Uterus (tissue), 4 donors: ENCODE measurements around the gene ARR3. TPM values are rescaled to one million over a fixed set of nuclear protein-coding genes. Genes with fewer than 3 reads are reported as not detected.

Experiments
- DNase-seq, 2 donors: peaks; one replicate each; pipeline ENCODE4 v3.0.0-alpha.2; 2019 to 2020
- H3K27ac ChIP-seq, 2 donors: fragments of 200-600 bp; sonication (generic); 1 replicate in 1 of 2; 2 replicates in 1 of 2; pipeline ENCODE4 v1.5.1; 2016 to 2018
- H3K27me3 ChIP-seq, 2 donors: fragments of 200-600 bp; sonication (generic); one replicate each; pipeline ENCODE4 v1.5.1; 2018 to 2019; ENCODE audit warnings: control low read depth in 1 of 2
- H3K36me3 ChIP-seq, 2 donors: fragments of 200-600 bp; sonication (generic); one replicate each; pipeline ENCODE4 v1.5.1; 2019; ENCODE audit warnings: control low read depth in 1 of 2
- H3K4me1 ChIP-seq, 2 donors: fragments of 200-600 bp; sonication (generic); one replicate each; pipeline ENCODE4 v1.5.1; 2018 to 2019; ENCODE audit warnings: control low read depth in 1 of 2
- H3K4me3 ChIP-seq, 2 donors: fragments of 200-600 bp; sonication (generic); 1 replicate in 1 of 2; 2 replicates in 1 of 2; pipeline ENCODE4 v1.5.1; 2018 to 2019; ENCODE audit warnings: mild to moderate bottlenecking in 1 of 2
- H3K9me3 ChIP-seq, 2 donors: fragments of 200-600 bp; sonication (generic); one replicate each; pipeline ENCODE4 v1.5.1; 2019; ENCODE audit warnings: control low read depth in 1 of 2
- CTCF ChIP-seq, 4 experiments: fragments of 200-600 bp in 2 of 4; fragments of 450-650 bp in 2 of 4; sonication (generic) in 2 of 4; IDR thresholded peaks; one replicate each; pipeline ENCODE4 v1.5.1; 2016 to 2019; ENCODE audit warnings: antibody characterized with exemption in 4 of 4, mild to moderate bottlenecking in 2 of 4, moderate library complexity in 1 of 4
- POLR2A ChIP-seq, 2 donors: fragments of 450-650 bp; IDR thresholded peaks; one replicate each; pipeline ENCODE4 v1.6.1; 2016; ENCODE audit warnings: antibody characterized with exemption in 2 of 2, mild to moderate bottlenecking in 1 of 2, moderate library complexity in 1 of 2
- intact Hi-C: fragments of 100-400 bp; cut with DNase I; formaldehyde crosslinking; loops from one replicate; pipeline ENCODE4 v1.15.1; 2023; ENCODE audit warnings: low total_unique reads
- total RNA-seq, 4 donors: library from RNA; depleted of rRNA in 3 of 4; stranded (reverse); fragments of >200 nt in 3 of 4; gene quantifications; one replicate each; pipeline versions ENCODE4 v1.1.0 to v1.2.4, GENCODE V29; 2014 to 2023
- donor health status: DM: yes; HTN: yes; CAD: no.

Gene ARR3
- total RNA-seq, 4 donors from 2014 or later = not detected

- intact Hi-C loops = no loop called here
- no peaks in the 10 kb centered on the region for H3K36me3 ChIP-seq
- no peak overlapping the region for H3K27ac ChIP-seq
- no peaks in the 10 kb centered on the region for H3K4me1 ChIP-seq
- no peaks in the 10 kb centered on the region for H3K27me3 ChIP-seq
- H3K4me3 ChIP-seq = no peak overlapping the region
- TF ChIP-seq POLR2A (IDR thresholded peaks at IDR 0.05) (no peak), CTCF (IDR thresholded peaks at IDR 0.05) (no peak)
- no peak for DNase-seq
- H3K9me3 ChIP-seq = no peaks in the 10 kb centered on the region
These were observed 10.9 kb downstream of the ARR3 start for GRCh38 chrX:70279081-70279480.

GRCh38 chrX:70280573-70280972 is 12.4 kb downstream of the ARR3 start:
- intact Hi-C loops = no loop called here
- Histone ChIP-seq H3K36me3 (no peaks in the 10 kb centered on the region), H3K27me3 (no peaks in the 10 kb centered on the region), H3K4me3 (no peak overlapping the region), H3K4me1 (no peaks in the 10 kb centered on the region), H3K9me3 (no peaks in the 10 kb centered on the region), H3K27ac (no peak overlapping the region)
- TF ChIP-seq CTCF (IDR thresholded peaks at IDR 0.05) = no peak
- TF ChIP-seq POLR2A (IDR thresholded peaks at IDR 0.05) = no peak
- DNase-seq = no peak

- intact Hi-C loops = no loop called here
- TF ChIP-seq POLR2A (IDR thresholded peaks at IDR 0.05) (no peak), CTCF (IDR thresholded peaks at IDR 0.05) (no peak)
- Histone ChIP-seq H3K36me3 (no peaks in the 10 kb centered on the region), H3K27me3 (no peaks in the 10 kb centered on the region), H3K4me1 (no peaks in the 10 kb centered on the region), H3K4me3 (no peak within 1 kb of the TSS), H3K9me3 (no peaks in the 10 kb centered on the region), H3K27ac (no peak within 1 kb of the TSS)
- no peak for DNase-seq
These were observed 13.8 kb downstream of the ARR3 start, which contains the start of gene RAB41 for GRCh38 chrX:70281951-70282350. TSS of gene RAB41 (plus strand) at chrX:70282172. CDS start at chrX:70282218, 46 bp downstream.

- no peak for DNase-seq
- intact Hi-C loops = no loop called here
- TF ChIP-seq CTCF (IDR thresholded peaks at IDR 0.05) (no peak), POLR2A (IDR thresholded peaks at IDR 0.05) (no peak)
- peak overlapping the region; percentile 62 to 67 for H3K27ac ChIP-seq
- peak overlapping the region; percentile 35 to 41 for H3K4me3 ChIP-seq
- no peaks in the 10 kb centered on the region for H3K9me3 ChIP-seq
- H3K4me1 ChIP-seq = no peaks in the 10 kb centered on the region
- no peaks in the 10 kb centered on the region for H3K36me3 ChIP-seq
- no peaks in the 10 kb centered on the region for H3K27me3 ChIP-seq
These were observed 21.1 kb downstream of the ARR3 start for GRCh38 chrX:70289168-70289792.

GRCh38 chrX:70289793-70290770 is 21.9 kb downstream of the ARR3 start, which contains the start of the genes KIF4A and PDZD11:
TSS of gene KIF4A (plus strand) at chrX:70290104. CDS start at chrX:70290459, 355 bp downstream.
TSS of gene PDZD11 (minus strand) at chrX:70289927. CDS start at chrX:70289341, 586 bp downstream.
- Histone ChIP-seq H3K27ac (peak within 1 kb of the TSS; percentile 62 to 67), H3K9me3 (no peaks in the 10 kb centered on the region), H3K36me3 (no peaks in the 10 kb centered on the region), H3K4me1 (no peaks in the 10 kb centered on the region), H3K27me3 (no peaks in the 10 kb centered on the region), H3K4me3 (peak within 1 kb of the TSS; percentile 35 to 41)
- DNase-seq = peak; percentile 60 to 77
- no peak for TF ChIP-seq CTCF (IDR thresholded peaks at IDR 0.05)
- TF ChIP-seq POLR2A (IDR thresholded peaks at IDR 0.05) = no peak
- intact Hi-C loops = no loop called here
